HCT116 (cell line): ENCODE results near the gene SEZ6L2. TPM values are rescaled to one million over a fixed set of nuclear protein-coding genes. Genes with fewer than 3 reads are reported as not detected.

Experiments
- ATAC-seq: fragments of 200-7000 bp; cut with Tn5 transposase; 2 replicates; pipeline ENCODE4 v1.9.1; 2020; ENCODE audit warnings: mild to moderate bottlenecking, moderate library complexity
- BruUV-seq: library from RNA; stranded (reverse); fragments of 400-500 nt; replicated peaks from 2 replicates; lab custom pipeline; 2021; lab: Mats Ljungman, UMichigan
- CTCF ChIA-PET: fragments of 300-600 bp; sonication (Branson Sonifier 250); formaldehyde crosslinking; loops from one replicate; lab custom pipeline; 2021; ENCODE audit warnings: antibody characterized with exemption; lab: Charles Lee
- POLR2A ChIA-PET: fragments of 300-600, 350-600 bp; sonication (Branson Sonifier 250); formaldehyde crosslinking; loops from one replicate; lab custom pipeline; 2021; ENCODE audit warnings: antibody characterized with exemption; lab: Charles Lee
- RAD21 ChIA-PET, 2 experiments: fragments of 300-600 bp; sonication (Branson Sonifier 250); formaldehyde crosslinking; loops; one replicate each; lab custom pipeline; 2023; ENCODE audit warnings: low total read pairs in 2 of 2; ENCODE audit not compliant: uncharacterized antibody in 2 of 2, unreplicated experiment in 2 of 2, low non-redundant PET in 1 of 2; lab: Charles Lee
- DNase-seq: peaks from one replicate; pipeline ENCODE4 v3.0.0-alpha.2; 2010; ENCODE audit warnings: low read depth, low spot score
- H2AFZ ChIP-seq: fragments of 200-600 bp; shearing (Covaris generic), sonication (generic); 2 replicates; pipeline ENCODE4 v1.6.1; 2017; ENCODE audit warnings: low read depth, mixed run types, mixed read lengths, antibody characterized with exemption, low read length; ENCODE audit not compliant: poor library complexity, severe bottlenecking
- H3K27ac ChIP-seq: 2 replicates; pipeline ENCODE4 v1.5.1; 2012; ENCODE audit warnings: low read depth, low read length
- H3K27me3 ChIP-seq: fragments of 200-600 bp; sonication (generic); 2 replicates; pipeline ENCODE4 v1.6.1; 2016; ENCODE audit warnings: mixed run types, low read length, mixed read lengths; ENCODE audit not compliant: insufficient read depth
- H3K36me3 ChIP-seq, 2 experiments: fragments of 200-500 bp in 1 of 2; fragments of 200-600 bp in 1 of 2; sonication (Bioruptor generic) in 1 of 2; sonication (generic) in 1 of 2; 2 replicates each; pipeline versions ENCODE4 v1.5.1 to v1.6.1; 2014 to 2016; ENCODE audit warnings: low read length in 2 of 2, inconsistent platforms in 1 of 2, mixed read lengths in 1 of 2, mixed run types in 1 of 2; ENCODE audit not compliant: insufficient read depth in 2 of 2, control insufficient read depth in 1 of 2
- H3K4me1 ChIP-seq, 2 experiments: fragments of 200-600 bp in 1 of 2; sonication (generic) in 1 of 2; 2 replicates each; pipeline versions ENCODE4 v1.5.1 to v1.6.1; 2012 to 2017; ENCODE audit warnings: low read length in 2 of 2, inconsistent platforms in 1 of 2, mild to moderate bottlenecking in 1 of 2, mixed read lengths in 1 of 2, mixed run types in 1 of 2, moderate library complexity in 1 of 2; ENCODE audit not compliant: insufficient read depth in 2 of 2, control insufficient read depth in 1 of 2
- H3K4me2 ChIP-seq: fragments of 200-600 bp; sonication (generic); 2 replicates; pipeline ENCODE4 v1.6.1; 2017; ENCODE audit warnings: mixed run types, low read length, mixed read lengths
- H3K4me3 ChIP-seq, 2 experiments: fragments of 200-600 bp in 1 of 2; sonication (generic) in 1 of 2; replicated peaks in 1 of 2; 2 replicates each; pipeline ENCODE4 v1.5.1; 2011 to 2016; ENCODE audit warnings: low read length in 2 of 2, control low read depth in 1 of 2, low read depth in 1 of 2, mild to moderate bottlenecking in 1 of 2, mixed read lengths in 1 of 2, mixed run types in 1 of 2
- H3K79me2 ChIP-seq: fragments of 200-600 bp; sonication (generic); 2 replicates; pipeline ENCODE4 v1.6.1; 2017; ENCODE audit warnings: mild to moderate bottlenecking, mixed run types, low read length, moderate library complexity, mixed read lengths; ENCODE audit not compliant: insufficient read depth
- H3K9ac ChIP-seq: fragments of 200-600 bp; sonication (generic); 2 replicates; pipeline ENCODE4 v1.6.1; 2016; ENCODE audit warnings: low read length, mixed read lengths
- H3K9me2 ChIP-seq: fragments of 200-600 bp; sonication (generic), shearing (Covaris generic); 2 replicates; pipeline ENCODE4 v1.6.1; 2017; ENCODE audit warnings: mixed run types, mild to moderate bottlenecking, moderate library complexity; ENCODE audit not compliant: insufficient read depth
- H3K9me3 ChIP-seq, 2 experiments: fragments of 200-500 bp in 1 of 2; fragments of 200-600 bp in 1 of 2; sonication (Bioruptor generic) in 1 of 2; sonication (generic) in 1 of 2; 2 replicates each; pipeline ENCODE4 v1.6.1; 2014 to 2017; ENCODE audit warnings: low read length in 2 of 2, mixed read lengths in 2 of 2, inconsistent platforms in 1 of 2, low read depth in 1 of 2, mild to moderate bottlenecking in 1 of 2, mixed run types in 1 of 2, moderate library complexity in 1 of 2; ENCODE audit not compliant: control insufficient read depth in 1 of 2, insufficient read depth in 1 of 2
- H4K20me1 ChIP-seq: fragments of 200-600 bp; sonication (generic), shearing (Covaris generic); 2 replicates; pipeline ENCODE4 v1.6.1; 2017; ENCODE audit warnings: mixed run types, mild to moderate bottlenecking, moderate library complexity; ENCODE audit not compliant: insufficient read depth
- CEBPB ChIP-seq: IDR thresholded peaks from 2 replicates; pipeline ENCODE4 v1.6.1; 2012; ENCODE audit warnings: low read depth
- EZH2 ChIP-seq: fragments of 200-600 bp; sonication (generic); IDR thresholded peaks from 2 replicates; pipeline ENCODE4 v1.6.1; 2017; ENCODE audit warnings: antibody characterized with exemption, mixed run types
- EZH2phosphoT487 ChIP-seq: fragments of 200-600 bp; IDR thresholded peaks from 2 replicates; pipeline ENCODE4 v1.6.1; 2018; ENCODE audit warnings: antibody characterized with exemption, borderline replicate concordance
- FOSL1 ChIP-seq: IDR thresholded peaks from 2 replicates; pipeline ENCODE4 v1.6.1; 2012; ENCODE audit warnings: low read depth
- POLR2AphosphoS5 ChIP-seq: IDR thresholded peaks from 2 replicates; pipeline ENCODE4 v1.6.1; 2011; ENCODE audit warnings: mild to moderate bottlenecking, low read depth, low read length, moderate library complexity
- SIN3A ChIP-seq: IDR thresholded peaks from 2 replicates; pipeline ENCODE4 v1.6.1; 2012; ENCODE audit warnings: low read depth
- SP1 ChIP-seq: IDR thresholded peaks from 2 replicates; pipeline ENCODE4 v1.6.1; 2012; ENCODE audit warnings: low read depth
- TCF7L2 ChIP-seq: IDR thresholded peaks from 2 replicates; pipeline ENCODE4 v1.7.0; 2011; ENCODE audit warnings: borderline replicate concordance, inconsistent platforms; ENCODE audit not compliant: insufficient read depth, insufficient read length; ENCODE audit errors: extremely low read depth
- ZFX ChIP-seq: fragments of 450-650 bp; IDR thresholded peaks from 2 replicates; pipeline ENCODE4 v1.6.1; 2017
- ZNF274 ChIP-seq: fragments of 200-500 bp; sonication (Bioruptor generic); IDR thresholded peaks from 2 replicates; pipeline ENCODE4 v1.6.1; 2014; ENCODE audit warnings: mild to moderate bottlenecking, low read depth, low read length, inconsistent platforms
- intact Hi-C: fragments of 100-400 bp; cut with micrococcal nuclease; formaldehyde crosslinking; loops from 2 replicates; pipeline ENCODE4 v1.10.0; 2022
- total RNA-seq: library from RNA; stranded (reverse); gene quantifications from one replicate; pipeline ENCODE4 v1.2.1, GENCODE V29; 2021; ENCODE audit not compliant: unreplicated experiment
- TF ChIP-seq, protein P1 (sequence below), 3 experiments: fragments of 200-600 bp in 1 of 3; sonication (generic) in 1 of 3; IDR thresholded peaks in 2 of 3; conservative IDR thresholded peaks in 1 of 3; 2 replicates each; pipeline ENCODE4 v1.5.1; 2012 to 2017; ENCODE audit warnings: low read depth in 2 of 3, low read length in 2 of 3, antibody characterized with exemption in 1 of 3, borderline replicate concordance in 1 of 3, control low read depth in 1 of 3, mild to moderate bottlenecking in 1 of 3, mixed read lengths in 1 of 3, mixed run types in 1 of 3, moderate library complexity in 1 of 3; ENCODE audit not compliant: insufficient read depth in 1 of 3

Gene SEZ6L2
- total RNA-seq, 1 experiment from 2014 or later, result 49.3 TPM

DNA sequence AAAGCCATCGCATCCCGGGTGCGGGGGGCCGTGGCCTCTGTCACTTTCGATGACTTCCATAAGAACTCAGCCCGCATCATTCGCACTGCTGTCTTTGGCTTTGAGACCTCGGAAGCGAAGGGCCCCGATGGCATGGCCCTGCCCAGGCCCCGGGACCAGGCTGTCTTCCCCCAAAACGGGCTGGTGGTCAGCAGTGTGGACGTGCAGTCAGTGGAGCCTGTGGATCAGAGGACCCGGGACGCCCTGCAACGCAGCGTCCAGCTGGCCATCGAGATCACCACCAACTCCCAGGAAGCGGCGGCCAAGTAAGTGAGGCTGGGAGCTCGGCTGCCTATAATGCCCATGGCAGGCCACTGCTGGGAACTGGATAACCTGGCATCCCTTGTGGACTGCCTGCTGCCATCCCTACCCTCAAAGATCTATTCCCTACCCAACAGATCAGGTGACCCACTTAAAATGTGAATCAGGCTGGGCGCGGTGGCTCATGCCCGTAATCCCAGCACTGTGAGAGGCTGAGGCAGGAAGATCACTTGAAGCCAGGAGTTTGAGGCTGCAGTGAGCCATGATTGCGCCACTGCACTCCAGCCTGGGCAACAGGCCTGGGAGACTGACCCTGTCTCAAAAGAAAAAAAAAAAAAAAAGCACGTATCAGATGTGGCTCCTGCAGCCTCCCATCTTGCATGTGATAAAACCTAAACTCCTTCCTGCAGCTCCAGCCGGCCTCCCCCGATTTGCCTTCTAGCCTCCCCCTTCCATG lies 54.6 kb downstream of the SEZ6L2 start:
- H2AFZ ChIP-seq, result no peak overlapping the region
- BruUV-seq, result no TSS peak
- no peaks in the 10 kb centered on the region for H3K9me3 ChIP-seq
- H3K9ac ChIP-seq, result no peak overlapping the region
- H3K79me2 ChIP-seq, result no peaks in the 10 kb centered on the region
- no peak for ATAC-seq
- ChIA-PET RAD21 (no interaction called here), POLR2A (no interaction called here), CTCF (no interaction called here)
- no peaks in the 10 kb centered on the region for H3K27me3 ChIP-seq
- no peaks in the 10 kb centered on the region for H3K9me2 ChIP-seq
- intact Hi-C loops, result no loop called here
- peaks cover 0 to 2% of the 10 kb centered on the region in 2 experiments; a peak in 2 of 4 replicates for H3K36me3 ChIP-seq
- no peak for TF ChIP-seq ZFX
- no peak for TF ChIP-seq POLR2AphosphoS5
- no peak overlapping the region for H3K27ac ChIP-seq
- H4K20me1 ChIP-seq, result no peaks in the 10 kb centered on the region
- no peak overlapping the region for H3K4me3 ChIP-seq
- H3K4me2 ChIP-seq, result no peak overlapping the region
- H3K4me1 ChIP-seq, result peaks cover 0 to 5% of the 10 kb centered on the region in 2 experiments; a peak in 2 of 4 replicates
- no peak for DNase-seq

DNA sequence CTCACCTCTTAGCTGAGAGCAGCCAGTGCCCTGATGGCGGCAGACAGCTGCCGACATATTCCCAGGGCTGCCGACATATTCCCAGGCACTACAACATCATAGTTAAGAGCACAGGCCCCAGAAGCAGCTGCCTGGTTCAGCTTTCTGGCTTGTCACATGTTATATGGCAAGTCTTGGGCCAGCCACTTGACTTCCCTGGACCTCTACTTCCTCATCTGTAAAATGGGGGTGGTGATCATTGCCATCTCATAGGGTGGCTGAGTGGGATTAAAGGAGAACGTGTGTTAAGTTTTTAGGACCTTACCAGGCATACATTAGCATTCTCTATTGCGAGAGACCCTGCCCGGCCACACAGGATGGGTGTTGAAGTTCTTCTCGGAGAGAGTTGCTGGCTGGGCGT lies 55.4 kb downstream of the SEZ6L2 start:
- H2AFZ ChIP-seq, result no peak overlapping the region
- BruUV-seq, result no TSS peak
- ChIA-PET RAD21 (no interaction called here), POLR2A (no interaction called here), CTCF (no interaction called here)
- intact Hi-C loops, result no loop called here
- DNase-seq (no peak), ATAC-seq (no peak)
- TF ChIP-seq ZFX (no peak), EZH2 (no peak), TCF7L2 (no peak), FOSL1 (no peak), CEBPB (no peak), EZH2phosphoT487 (no peak), SP1 (no peak), ZNF274 (no peak), SIN3A (no peak), POLR2AphosphoS5 (no peak)
- TF ChIP-seq, protein P1, sequence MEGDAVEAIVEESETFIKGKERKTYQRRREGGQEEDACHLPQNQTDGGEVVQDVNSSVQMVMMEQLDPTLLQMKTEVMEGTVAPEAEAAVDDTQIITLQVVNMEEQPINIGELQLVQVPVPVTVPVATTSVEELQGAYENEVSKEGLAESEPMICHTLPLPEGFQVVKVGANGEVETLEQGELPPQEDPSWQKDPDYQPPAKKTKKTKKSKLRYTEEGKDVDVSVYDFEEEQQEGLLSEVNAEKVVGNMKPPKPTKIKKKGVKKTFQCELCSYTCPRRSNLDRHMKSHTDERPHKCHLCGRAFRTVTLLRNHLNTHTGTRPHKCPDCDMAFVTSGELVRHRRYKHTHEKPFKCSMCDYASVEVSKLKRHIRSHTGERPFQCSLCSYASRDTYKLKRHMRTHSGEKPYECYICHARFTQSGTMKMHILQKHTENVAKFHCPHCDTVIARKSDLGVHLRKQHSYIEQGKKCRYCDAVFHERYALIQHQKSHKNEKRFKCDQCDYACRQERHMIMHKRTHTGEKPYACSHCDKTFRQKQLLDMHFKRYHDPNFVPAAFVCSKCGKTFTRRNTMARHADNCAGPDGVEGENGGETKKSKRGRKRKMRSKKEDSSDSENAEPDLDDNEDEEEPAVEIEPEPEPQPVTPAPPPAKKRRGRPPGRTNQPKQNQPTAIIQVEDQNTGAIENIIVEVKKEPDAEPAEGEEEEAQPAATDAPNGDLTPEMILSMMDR (IDR thresholded peaks at IDR 0.05 in 2 of 3, conservative IDR thresholded peaks at IDR 0.05 in 1 of 3; ENCODE audit: borderline replicate concordance in 1 of 3, insufficient read depth in 1 of 3, low read depth in 2 of 3, low read length in 2 of 3), result no peak
- H3K9ac ChIP-seq, result no peak overlapping the region
- peaks cover 0 to 5% of the 10 kb centered on the region in 2 experiments; a peak in 2 of 4 replicates for H3K4me1 ChIP-seq
- H3K36me3 ChIP-seq, result peaks cover 0 to 2% of the 10 kb centered on the region in 2 experiments; a peak in 2 of 4 replicates
- no peaks in the 10 kb centered on the region for H3K9me3 ChIP-seq
- no peaks in the 10 kb centered on the region for H4K20me1 ChIP-seq
- no peak overlapping the region for H3K27ac ChIP-seq
- no peaks in the 10 kb centered on the region for H3K27me3 ChIP-seq
- H3K4me3 ChIP-seq, result no peak overlapping the region
- no peaks in the 10 kb centered on the region for H3K9me2 ChIP-seq
- no peaks in the 10 kb centered on the region for H3K79me2 ChIP-seq
- no peak overlapping the region for H3K4me2 ChIP-seq
